ENCODE data around the gene CHERP.
"Not testable (repeated sequence)": the region's sequence is repeated elsewhere in the genome, so short reads cannot be mapped to it uniquely, and the experiment has no call there.

The CHERP gene

DNA sequence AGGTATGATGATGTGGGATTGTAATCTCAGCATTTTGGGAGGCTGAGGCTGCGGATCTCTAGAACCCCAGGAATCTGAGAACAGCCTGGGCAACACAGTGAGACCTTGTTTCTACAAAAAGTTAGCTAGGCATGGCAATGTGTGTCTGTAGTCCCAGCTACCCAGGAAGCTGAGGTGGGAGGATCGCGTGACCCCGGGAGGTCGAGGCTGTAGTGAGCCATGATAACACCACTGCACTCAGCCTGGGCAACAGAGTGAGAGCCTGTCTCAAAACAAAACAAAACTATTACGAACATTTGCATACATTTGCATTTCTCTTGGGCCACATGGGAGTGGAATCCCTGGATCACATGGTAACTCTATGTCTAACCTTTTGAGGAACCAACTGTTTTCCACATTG is 44.4 kb downstream of the CHERP start:
- DNase-seq (ENCODE audit: low read depth): no peak
- H3K4me3 ChIP-seq (ENCODE audit: low read depth, low read length): no peak overlapping the region
- TF ChIP-seq, protein P1, sequence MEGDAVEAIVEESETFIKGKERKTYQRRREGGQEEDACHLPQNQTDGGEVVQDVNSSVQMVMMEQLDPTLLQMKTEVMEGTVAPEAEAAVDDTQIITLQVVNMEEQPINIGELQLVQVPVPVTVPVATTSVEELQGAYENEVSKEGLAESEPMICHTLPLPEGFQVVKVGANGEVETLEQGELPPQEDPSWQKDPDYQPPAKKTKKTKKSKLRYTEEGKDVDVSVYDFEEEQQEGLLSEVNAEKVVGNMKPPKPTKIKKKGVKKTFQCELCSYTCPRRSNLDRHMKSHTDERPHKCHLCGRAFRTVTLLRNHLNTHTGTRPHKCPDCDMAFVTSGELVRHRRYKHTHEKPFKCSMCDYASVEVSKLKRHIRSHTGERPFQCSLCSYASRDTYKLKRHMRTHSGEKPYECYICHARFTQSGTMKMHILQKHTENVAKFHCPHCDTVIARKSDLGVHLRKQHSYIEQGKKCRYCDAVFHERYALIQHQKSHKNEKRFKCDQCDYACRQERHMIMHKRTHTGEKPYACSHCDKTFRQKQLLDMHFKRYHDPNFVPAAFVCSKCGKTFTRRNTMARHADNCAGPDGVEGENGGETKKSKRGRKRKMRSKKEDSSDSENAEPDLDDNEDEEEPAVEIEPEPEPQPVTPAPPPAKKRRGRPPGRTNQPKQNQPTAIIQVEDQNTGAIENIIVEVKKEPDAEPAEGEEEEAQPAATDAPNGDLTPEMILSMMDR (IDR thresholded peaks at IDR 0.05; ENCODE audit: low read depth, low read length, missing control alignments): no peak
- in situ Hi-C loops (cut with HindIII; ENCODE audit: low sequenced_read_pairs): no loop called here

DNA sequence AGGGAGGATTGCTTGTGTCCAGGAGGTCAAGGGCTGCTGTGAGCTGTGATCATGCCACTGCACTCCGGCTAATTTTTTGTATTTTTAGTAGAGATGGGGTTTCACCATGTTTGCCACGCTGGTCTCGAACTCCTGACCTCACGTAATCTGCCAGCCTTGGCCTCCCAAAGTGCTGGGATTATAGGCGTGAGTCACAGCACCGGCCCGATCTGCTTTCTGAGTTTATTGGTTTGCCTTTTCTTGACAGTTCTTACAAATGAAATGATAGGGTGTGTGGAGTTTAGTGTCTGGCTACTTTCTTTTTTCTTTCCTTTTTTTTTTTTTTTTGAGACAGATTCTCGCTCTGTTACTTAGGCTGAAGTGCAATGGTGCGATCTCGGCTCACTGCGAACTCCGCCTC is 45.2 kb downstream of the CHERP start:
- in situ Hi-C loops (cut with HindIII; ENCODE audit: low sequenced_read_pairs): no loop called here
- peak overlapping the region; percentile 77 for H3K4me3 ChIP-seq (ENCODE audit: low read depth, low read length)
- TF ChIP-seq, protein P1 (IDR thresholded peaks at IDR 0.05; ENCODE audit: low read depth, low read length, missing control alignments): no peak
- DNase-seq (ENCODE audit: low read depth): no peak

DNA sequence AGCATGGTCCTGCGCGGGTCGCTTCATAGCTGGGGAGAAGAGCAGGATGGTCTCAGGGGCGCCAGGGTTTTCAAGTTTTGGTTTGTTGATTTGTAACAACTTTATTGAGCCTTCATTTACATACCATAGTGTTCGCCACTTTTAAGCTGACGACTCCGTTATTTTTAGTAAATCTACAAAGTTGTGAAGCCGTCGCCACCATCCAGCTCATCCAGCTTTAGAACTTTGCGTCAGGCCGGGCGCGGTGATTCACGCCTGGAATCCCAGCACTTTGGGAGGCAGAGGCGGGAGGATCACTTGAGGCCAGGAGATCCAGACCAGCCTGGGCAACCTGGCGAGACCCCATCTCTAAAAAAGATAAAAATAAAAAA is 45.6 kb downstream of the CHERP start:
- peak overlapping the region; percentile 77 for H3K4me3 ChIP-seq (ENCODE audit: low read depth, low read length)
- in situ Hi-C loops (cut with HindIII; ENCODE audit: low sequenced_read_pairs): no loop called here
- TF ChIP-seq, protein P1 (IDR thresholded peaks at IDR 0.05; ENCODE audit: low read depth, low read length, missing control alignments): no peak
- DNase-seq (ENCODE audit: low read depth): no peak

DNA sequence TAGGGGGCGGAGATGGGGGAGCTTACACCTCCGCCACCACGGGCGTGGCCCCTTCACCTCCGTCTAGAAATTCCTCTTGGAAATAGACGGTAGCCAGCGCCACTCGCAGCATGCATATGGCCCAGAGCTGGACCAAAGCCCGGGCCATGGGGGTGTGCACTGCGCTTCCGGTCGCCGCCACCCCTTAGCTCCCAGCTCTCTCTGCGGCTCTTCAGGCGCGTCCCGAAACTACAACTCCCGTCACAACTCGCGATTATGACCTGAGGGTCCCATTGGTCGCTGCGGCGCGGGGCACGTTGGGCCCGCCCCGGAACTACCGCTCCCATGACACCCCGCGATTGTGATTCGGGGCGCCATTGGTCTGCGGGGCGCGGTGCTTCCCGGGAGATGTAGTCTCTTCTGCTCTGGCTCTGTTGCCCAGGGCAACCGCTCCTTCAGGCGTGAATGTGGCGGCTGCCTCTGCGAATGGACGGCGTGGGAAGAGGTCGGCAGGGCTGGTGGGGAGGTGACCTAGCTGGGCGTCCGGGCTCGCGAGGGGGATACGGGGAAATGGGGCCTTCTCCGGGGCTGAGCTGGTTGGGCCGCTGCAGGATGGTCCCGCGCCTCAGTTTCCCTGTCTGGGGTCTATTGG is 46.1 kb downstream of the CHERP start, which contains the start of the genes C19orf44 and CALR3:
TSS of gene C19orf44 (plus strand) at position 413 of the 631 bp plus-strand sequence. CDS start 4,399 bp downstream, outside the sequence.
TSS of gene CALR3 (minus strand) at position 186 of the 631 bp plus-strand sequence. CDS start at position 148, 38 bp downstream.
- DNase-seq (ENCODE audit: low read depth): peak; percentile 96
- TF ChIP-seq, protein P1 (IDR thresholded peaks at IDR 0.05; ENCODE audit: low read depth, low read length, missing control alignments): no peak
- H3K4me3 ChIP-seq (ENCODE audit: low read depth, low read length): peak within 1 kb of the TSS; percentile 77
- in situ Hi-C loops (cut with HindIII; ENCODE audit: low sequenced_read_pairs): no loop called here

DNA sequence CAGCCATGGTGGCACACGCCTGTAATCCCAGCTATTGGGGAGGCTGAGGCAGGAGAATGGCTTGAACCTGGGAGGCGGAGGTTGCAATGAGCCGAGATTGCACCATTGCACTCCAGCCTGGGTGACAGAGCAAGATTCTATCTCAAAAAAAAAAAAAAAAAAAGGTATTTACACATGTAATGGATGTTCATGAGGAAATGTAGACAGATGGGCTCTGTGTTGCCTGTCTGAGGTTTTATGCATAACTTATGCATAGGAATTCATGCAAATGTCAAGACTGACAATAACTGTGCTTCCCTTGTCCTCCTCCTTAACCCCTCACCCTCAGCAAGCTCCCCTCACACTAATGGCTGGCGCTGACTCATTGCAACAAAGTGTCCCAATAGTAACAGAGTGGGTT is 55.8 kb downstream of the CHERP start:
- H3K4me3 ChIP-seq (ENCODE audit: low read depth, low read length); DNase-seq (ENCODE audit: low read depth); in situ Hi-C loops (cut with HindIII; ENCODE audit: low sequenced_read_pairs): not testable (repeated sequence)

DNA sequence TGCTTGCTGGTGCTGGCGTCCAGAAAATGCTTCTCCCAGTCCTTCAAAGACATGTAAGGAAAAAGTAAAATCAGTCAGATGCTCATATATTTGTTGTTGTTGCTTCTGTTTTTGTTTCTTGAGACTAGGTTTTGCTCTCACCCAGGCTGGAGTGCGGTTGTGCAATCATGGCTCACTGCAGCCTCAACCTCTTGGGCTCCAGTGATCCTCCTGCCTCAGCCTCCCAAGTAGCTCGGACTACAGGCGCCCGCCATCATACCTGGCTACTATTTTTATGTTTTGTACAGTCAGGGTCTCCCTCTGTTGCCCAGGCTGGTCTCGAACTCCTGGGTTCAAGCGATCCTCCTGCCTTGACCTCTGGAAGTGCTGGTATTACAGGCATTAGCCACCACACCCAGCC is 59.5 kb downstream of the CHERP start:
- TF ChIP-seq, protein P1 (IDR thresholded peaks at IDR 0.05; ENCODE audit: low read depth, low read length, missing control alignments): no peak
- in situ Hi-C loops (cut with HindIII; ENCODE audit: low sequenced_read_pairs): no loop called here
- H3K4me3 ChIP-seq (ENCODE audit: low read depth, low read length): no peak overlapping the region
- no peak for DNase-seq (ENCODE audit: low read depth)

DNA sequence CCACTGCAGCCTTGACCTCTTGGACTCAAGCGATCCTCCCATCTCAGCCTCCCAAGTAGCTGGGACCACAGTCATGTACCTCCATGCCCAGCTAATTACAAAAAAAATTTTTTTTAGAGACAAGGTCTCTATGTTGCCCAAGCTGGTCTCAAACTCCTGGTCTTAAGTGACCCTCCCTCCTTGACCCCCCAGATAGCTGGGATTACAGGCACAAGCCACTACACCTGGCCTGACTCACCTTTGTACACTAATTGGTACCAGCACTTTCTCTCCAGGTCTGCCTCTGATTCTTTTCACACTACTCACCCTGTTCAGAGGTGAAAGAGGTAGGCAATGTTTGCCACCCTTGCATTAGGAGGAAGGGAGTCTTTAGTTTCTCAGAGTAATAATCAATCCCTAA is 64.9 kb downstream of the CHERP start:
- TF ChIP-seq, protein P1 (IDR thresholded peaks at IDR 0.05; ENCODE audit: low read depth, low read length, missing control alignments): no peak
- in situ Hi-C loops (cut with HindIII; ENCODE audit: low sequenced_read_pairs): no loop called here
- H3K4me3 ChIP-seq (ENCODE audit: low read depth, low read length): no peak overlapping the region
- no peak for DNase-seq (ENCODE audit: low read depth)
